ENCODE data around the gene HELT.
A peak's percentile ranks its signal among the peaks of the same experiment; 100 is the strongest.
"Not testable (repeated sequence)": the region's sequence is repeated elsewhere in the genome, so short reads cannot be mapped to it uniquely, and the experiment has no call there.

HELT gene

GRCh38 chr4:185039508-185040273 is 21.4 kb downstream of the HELT start:
- DNase-seq: peak; percentile 34

- no peak for DNase-seq
Observed at GRCh38 chr4:185040523-185040922, 22.2 kb downstream of the HELT start.

GRCh38 chr4:185050286-185050685 is 32.0 kb downstream of the HELT start:
- DNase-seq: not testable (repeated sequence)

- DNase-seq: not testable (repeated sequence)
Observed at GRCh38 chr4:185051283-185051682, 33.0 kb downstream of the HELT start.

GRCh38 chr4:185053746-185054145 is 35.5 kb downstream of the HELT start:
- no peak for DNase-seq

- no peak for DNase-seq
Observed at GRCh38 chr4:185054272-185054671, 36.0 kb downstream of the HELT start.

- no peak for DNase-seq
Observed at GRCh38 chr4:185054886-185055285, 36.6 kb downstream of the HELT start.

GRCh38 chr4:185061610-185062009 is 43.3 kb downstream of the HELT start:
- no peak for DNase-seq

GRCh38 chr4:185062606-185063005 is 44.3 kb downstream of the HELT start:
- DNase-seq: no peak

GRCh38 chr4:185066179-185066578 is 47.9 kb downstream of the HELT start:
- no peak for DNase-seq

- DNase-seq: no peak
Observed at GRCh38 chr4:185068837-185069236, 50.5 kb downstream of the HELT start.
